HL-60/S4 (cell line): Measurements from ENCODE around the gene DENND5B.

Experiments used
- in situ Hi-C: fragments of 300-500 bp; cut with MboI; formaldehyde crosslinking; loops from 2 replicates; pipeline ENCODE4 v1.14.3; 2022; ENCODE audit warnings: low sequenced_read_pairs

DENND5B gene

DNA sequence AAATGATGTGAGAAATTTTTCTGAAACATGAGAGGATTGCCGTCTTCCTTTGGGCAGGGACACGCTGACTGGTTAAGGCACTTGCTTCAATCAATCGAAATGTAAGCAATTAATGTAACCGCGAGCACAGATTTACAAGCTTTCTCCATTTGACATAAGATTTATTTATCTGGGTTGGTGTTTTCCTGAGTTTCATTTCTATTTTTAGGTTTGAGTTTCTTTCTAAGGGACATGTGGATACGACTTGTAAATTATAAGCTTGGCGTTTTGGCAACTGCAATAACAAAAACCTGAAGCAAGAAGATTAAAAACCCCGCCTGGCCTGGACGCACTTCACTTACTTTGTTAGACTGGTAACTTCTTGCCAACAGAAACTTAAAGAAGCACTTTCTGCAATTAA lies 244.7 kb downstream of the DENND5B start:
- in situ Hi-C loops = no loop called here

GRCh38 chr12:31343139-31343538 lies 247.8 kb downstream of the DENND5B start:
- in situ Hi-C loops = no loop called here

DNA sequence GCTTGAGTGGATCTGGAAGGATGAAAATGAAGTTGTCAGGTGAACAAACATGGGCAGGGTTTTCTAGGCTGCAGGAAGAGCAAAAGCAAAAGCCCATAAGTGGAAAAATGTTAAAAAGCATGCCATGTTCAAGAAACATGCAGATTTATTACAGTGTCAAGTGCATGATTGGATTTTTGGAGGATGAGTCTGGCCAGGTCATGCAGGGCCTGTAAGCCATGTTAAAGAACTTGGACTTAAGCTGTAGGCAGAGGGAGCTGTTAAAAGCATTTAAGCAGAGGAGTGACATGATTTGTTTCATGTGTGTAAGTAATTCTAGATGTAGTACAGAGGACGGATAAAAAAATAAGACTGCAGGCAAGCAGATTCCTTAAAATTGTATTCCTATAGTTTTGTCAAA lies 248.7 kb downstream of the DENND5B start:
- in situ Hi-C loops = no loop called here

- in situ Hi-C loops = no loop called here
Measured at GRCh38 chr12:31339831-31340622, 250.9 kb downstream of the DENND5B start.

DNA sequence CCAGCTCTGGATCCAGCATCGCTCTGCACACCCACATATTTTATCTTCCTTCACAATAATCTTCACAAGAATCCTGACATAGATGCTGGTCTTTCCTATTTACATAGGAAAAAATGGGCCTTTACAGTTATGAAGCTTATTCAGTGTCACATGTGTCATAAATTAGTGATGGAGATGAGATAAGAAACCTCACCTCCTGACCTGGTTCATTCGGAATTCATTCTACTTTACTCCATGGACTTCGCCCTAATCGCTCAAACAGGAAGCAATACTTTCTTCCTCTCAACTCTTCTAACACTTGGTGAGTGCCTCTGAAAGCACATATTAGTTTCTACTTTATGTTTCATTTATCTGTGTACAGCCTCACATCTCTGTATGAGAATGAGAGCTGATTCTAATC lies 253.0 kb downstream of the DENND5B start:
- in situ Hi-C loops = no loop called here
